C4-2B (cell line): ENCODE measurements around the gene MARS1.

Source experiments
- CTCF ChIP-seq: fragments of 450-650 bp; conservative IDR thresholded peaks from 2 replicates; pipeline ENCODE4 v1.5.1; 2017; ENCODE audit warnings: mild to moderate bottlenecking
- ZFX ChIP-seq: fragments of 450-650 bp; IDR thresholded peaks from 2 replicates; pipeline ENCODE4 v1.6.1; 2017

DNA sequence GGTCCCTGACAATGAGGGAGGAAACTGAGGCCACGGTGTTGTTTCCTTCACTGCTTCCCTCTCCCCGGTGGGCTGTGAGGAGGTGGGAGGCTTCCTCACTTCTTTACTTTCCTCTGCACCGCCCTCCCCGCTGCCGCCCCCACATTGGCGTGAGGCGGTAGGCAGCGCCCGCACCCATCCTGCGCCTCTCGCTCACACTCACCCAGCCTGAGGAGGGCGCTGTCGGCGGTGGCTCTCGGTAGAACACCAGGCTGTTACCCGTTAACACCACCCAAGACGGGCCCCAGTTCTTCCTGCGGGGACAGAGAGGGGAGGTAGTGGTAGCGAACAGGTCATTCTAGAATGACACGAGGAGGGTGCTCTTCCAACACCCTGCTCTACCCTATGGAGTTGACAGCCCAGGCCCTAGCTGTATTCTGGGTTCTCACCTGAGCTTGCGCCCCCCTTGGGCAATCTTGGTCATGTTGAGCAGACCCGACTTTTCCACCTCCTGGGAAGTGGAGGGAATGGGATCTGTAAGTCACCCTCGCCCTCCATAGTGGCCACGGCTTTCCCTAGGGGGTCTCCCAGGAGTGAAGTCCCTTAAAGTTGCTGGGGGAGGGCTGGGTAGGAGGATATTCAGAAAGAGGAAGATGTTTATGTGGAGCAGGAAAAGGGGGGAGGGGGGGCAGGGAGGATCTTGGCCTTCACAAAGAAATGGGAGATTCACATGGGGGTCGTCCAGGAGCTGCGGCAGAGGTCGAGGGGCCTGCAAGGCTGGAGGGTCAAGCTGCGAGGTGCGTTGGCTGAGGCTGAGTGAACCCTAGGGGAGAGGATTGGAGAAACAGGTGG is 11.5 kb upstream of the MARS1 start:
- TF ChIP-seq CTCF (no peak), ZFX (no peak)
